PC-9 (cell line): ENCODE results near the gene MX2.

ENCODE experiments used
- CTCF ChIP-seq: fragments of 200-600 bp; sonication (generic); conservative IDR thresholded peaks from 2 replicates; pipeline ENCODE4 v1.6.1; 2017; ENCODE audit warnings: mixed run types, antibody characterized with exemption, mild to moderate bottlenecking, moderate library complexity
- EZH2 ChIP-seq: fragments of 200-600 bp; sonication (generic); IDR thresholded peaks from 2 replicates; pipeline ENCODE4 v1.8.0; 2017; ENCODE audit warnings: antibody characterized with exemption, low read depth

GRCh38 chr21:41315726-41316125, 46.1 kb upstream of the MX2 start:
- no peak for TF ChIP-seq CTCF
- no peak for TF ChIP-seq EZH2
